HepG2 (cell line): ENCODE data around the gene TP53TG5. TPM values are rescaled to one million over a fixed set of nuclear protein-coding genes. Genes with fewer than 3 reads are reported as not detected.

Source experiments
- CEBPB ChIP-seq: IDR thresholded peaks from 2 replicates; pipeline ENCODE4 v1.6.1; 2011; ENCODE audit warnings: low read depth, low read length, improper control_type of control experiment, borderline replicate concordance
- DNMT3B ChIP-seq: conservative IDR thresholded peaks from 2 replicates; pipeline ENCODE4 v1.6.1; 2016; ENCODE audit warnings: missing biosample characterization, control low read depth
- DPF2 ChIP-seq: sonication (generic); formaldehyde crosslinking; IDR thresholded peaks from 2 replicates; pipeline ENCODE4 v1.4.0; 2020; ENCODE audit warnings: mild to moderate bottlenecking, low read depth, missing genetic modification reagents, borderline replicate concordance
- ESRRA ChIP-seq: sonication (generic); formaldehyde crosslinking; IDR thresholded peaks from 2 replicates; pipeline ENCODE4 v1.5.1; 2020; ENCODE audit warnings: mild to moderate bottlenecking, low read depth, missing genetic modification reagents
- HOXA3 ChIP-seq: sonication (generic); formaldehyde crosslinking; IDR thresholded peaks from 2 replicates; pipeline ENCODE4 v1.5.0; 2020; ENCODE audit warnings: missing genetic modification reagents
- HOXD1 ChIP-seq: sonication (generic); formaldehyde crosslinking; IDR thresholded peaks from 2 replicates; pipeline ENCODE4 v1.5.0; 2020; ENCODE audit warnings: missing genetic modification reagents
- JUNB ChIP-seq: sonication (generic); formaldehyde crosslinking; IDR thresholded peaks from 2 replicates; pipeline ENCODE4 v1.8.0; 2022; ENCODE audit warnings: missing genetic modification reagents, mild to moderate bottlenecking, borderline replicate concordance
- NFE2L1 ChIP-seq: sonication (generic); formaldehyde crosslinking; IDR thresholded peaks from 2 replicates; pipeline ENCODE4 v1.4.0; 2020; ENCODE audit warnings: missing genetic modification reagents, mild to moderate bottlenecking, borderline replicate concordance
- NFYC ChIP-seq: IDR thresholded peaks from 2 replicates; pipeline ENCODE4 v1.6.1; 2016; ENCODE audit warnings: missing genetic modification reagents, missing compliant biosample characterization
- PITX1 ChIP-seq: sonication (generic); formaldehyde crosslinking; IDR thresholded peaks from 2 replicates; pipeline ENCODE4 v1.5.1; 2020; ENCODE audit warnings: mild to moderate bottlenecking, missing genetic modification reagents
- TBL1XR1 ChIP-seq: fragments of 150-350 bp; IDR thresholded peaks from 2 replicates; pipeline ENCODE4 v1.6.1; 2014; ENCODE audit warnings: borderline replicate concordance, low read length; ENCODE audit not compliant: partially characterized antibody
- TP53 ChIP-seq: sonication (generic); formaldehyde crosslinking; conservative IDR thresholded peaks from 2 replicates; pipeline ENCODE4 v1.4.0; 2020; ENCODE audit warnings: missing genetic modification reagents
- ZBTB7A ChIP-seq: sonication (generic); formaldehyde crosslinking; IDR thresholded peaks from 2 replicates; pipeline ENCODE4 v1.8.0; 2022; ENCODE audit warnings: mild to moderate bottlenecking, missing genetic modification reagents
- ZBTB7B ChIP-seq: sonication (generic); formaldehyde crosslinking; IDR thresholded peaks from 2 replicates; pipeline ENCODE4 v1.4.0; 2020; ENCODE audit warnings: missing genetic modification reagents
- ZNF646 ChIP-seq: sonication (generic); formaldehyde crosslinking; IDR thresholded peaks from 2 replicates; pipeline ENCODE4 v1.9.0; 2021; ENCODE audit warnings: mild to moderate bottlenecking, missing genetic modification reagents
- ZNF703 ChIP-seq: sonication (generic); formaldehyde crosslinking; IDR thresholded peaks from 2 replicates; pipeline ENCODE4 v1.5.1; 2020; ENCODE audit warnings: missing genetic modification reagents, mild to moderate bottlenecking, moderate library complexity, borderline replicate concordance
- ZNF713 ChIP-seq: sonication (generic); formaldehyde crosslinking; IDR thresholded peaks from 2 replicates; pipeline ENCODE4 v1.4.0; 2020; ENCODE audit warnings: mild to moderate bottlenecking, missing genetic modification reagents
- ZNF878 ChIP-seq: sonication (generic); formaldehyde crosslinking; IDR thresholded peaks from 2 replicates; pipeline ENCODE4 v1.8.1; 2023; ENCODE audit warnings: mild to moderate bottlenecking, missing genetic modification reagents, moderate library complexity
- ZNF879 ChIP-seq: sonication (generic); formaldehyde crosslinking; IDR thresholded peaks from 2 replicates; pipeline ENCODE4 v1.8.1; 2023; ENCODE audit warnings: missing genetic modification reagents
- polyA plus RNA-seq, 8 experiments: library from polyadenylated mRNA; depleted of rRNA in 3 of 8; stranded (reverse) in 7 of 8; unstranded in 1 of 8; fragments of >200 nt; fragmentation: Illumina TruSeq in 4 of 8; extraction: Trizol in 4 of 8; gene quantifications; 2 replicates each; pipeline versions ENCODE4 v1.2.1 to v1.2.3, GENCODE V29; 2011 to 2016; ENCODE audit warnings: low read depth in 4 of 8, missing spikeins in 1 of 8, mixed read lengths in 1 of 8; ENCODE audit not compliant: insufficient read depth in 1 of 8
- total RNA-seq, 5 experiments: library from RNA; depleted of rRNA; stranded (reverse); fragments of >200 nt; fragmentation: Illumina TruSeq; extraction: Trizol; gene quantifications; 2 replicates each; pipeline ENCODE4 v1.2.3, GENCODE V29; 2016; ENCODE audit warnings: low read depth in 1 of 5
- TF ChIP-seq, protein P1 (sequence below): sonication (generic); formaldehyde crosslinking; IDR thresholded peaks from 2 replicates; pipeline ENCODE4 v1.4.0; 2020; ENCODE audit warnings: mild to moderate bottlenecking, low read depth, missing genetic modification reagents
- TF ChIP-seq, protein P2 (sequence below): sonication (generic); formaldehyde crosslinking; IDR thresholded peaks from 2 replicates; pipeline ENCODE4 v1.4.0; 2020; ENCODE audit warnings: missing genetic modification reagents
- TF ChIP-seq, protein P3 (sequence below): sonication (generic); formaldehyde crosslinking; IDR thresholded peaks from 2 replicates; pipeline ENCODE4 v1.4.0; 2020; ENCODE audit warnings: missing genetic modification reagents

The TP53TG5 gene
- total and polyA plus RNA-seq, 2 of the 13 experiments (the other 11 are each of a cell fraction or from before 2014, with no cell fraction given): 0.11 TPM; not detected in 1

- TF ChIP-seq ZNF646 (CRISPR knock-in tag) (peak; percentile 24; the same call in 1 of the 2 replicates), ZNF878 (peak; percentile 35; the same call in 1 of the 2 replicates), TBL1XR1 (peak; percentile 12), CEBPB (peak; percentile 45; the same call in 1 of the 2 replicates), NFE2L1 (CRISPR knock-in tag) (no peak), DPF2 (CRISPR knock-in tag) (no peak), NFYC (no peak), JUNB (CRISPR knock-in tag) (no peak), ZBTB7A (CRISPR knock-in tag) (peak; percentile 16; the same call in 1 of the 2 replicates), ZBTB7B (0 out of 2 replicates have a peak, but pooled peaks have one; percentile 7), ESRRA (CRISPR knock-in tag) (peak; percentile 78), PITX1 (CRISPR knock-in tag) (no peak), ZNF703 (CRISPR knock-in tag) (no peak), ZNF879 (CRISPR knock-in tag) (peak; percentile 25; the same call in 1 of the 2 replicates), HOXA3 (peak; percentile 9; the same call in 1 of the 2 replicates), ZNF713 (no peak), HOXD1 (0 out of 2 replicates have a peak, but pooled peaks have one; percentile 19), DNMT3B (CRISPR knock-in tag) (peak; percentile 7; the same call in 1 of the 2 replicates), TP53 (CRISPR knock-in tag) (0 out of 2 replicates have a peak, but pooled peaks have one; percentile 30)
- TF ChIP-seq, protein P1, sequence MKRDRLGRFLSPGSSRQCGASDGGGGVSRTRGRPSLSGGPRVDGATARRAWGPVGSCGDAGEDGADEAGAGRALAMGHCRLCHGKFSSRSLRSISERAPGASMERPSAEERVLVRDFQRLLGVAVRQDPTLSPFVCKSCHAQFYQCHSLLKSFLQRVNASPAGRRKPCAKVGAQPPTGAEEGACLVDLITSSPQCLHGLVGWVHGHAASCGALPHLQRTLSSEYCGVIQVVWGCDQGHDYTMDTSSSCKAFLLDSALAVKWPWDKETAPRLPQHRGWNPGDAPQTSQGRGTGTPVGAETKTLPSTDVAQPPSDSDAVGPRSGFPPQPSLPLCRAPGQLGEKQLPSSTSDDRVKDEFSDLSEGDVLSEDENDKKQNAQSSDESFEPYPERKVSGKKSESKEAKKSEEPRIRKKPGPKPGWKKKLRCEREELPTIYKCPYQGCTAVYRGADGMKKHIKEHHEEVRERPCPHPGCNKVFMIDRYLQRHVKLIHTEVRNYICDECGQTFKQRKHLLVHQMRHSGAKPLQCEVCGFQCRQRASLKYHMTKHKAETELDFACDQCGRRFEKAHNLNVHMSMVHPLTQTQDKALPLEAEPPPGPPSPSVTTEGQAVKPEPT (CRISPR knock-in tag): 0 out of 2 replicates have a peak, but pooled peaks have one; percentile 16
- TF ChIP-seq, protein P2, sequence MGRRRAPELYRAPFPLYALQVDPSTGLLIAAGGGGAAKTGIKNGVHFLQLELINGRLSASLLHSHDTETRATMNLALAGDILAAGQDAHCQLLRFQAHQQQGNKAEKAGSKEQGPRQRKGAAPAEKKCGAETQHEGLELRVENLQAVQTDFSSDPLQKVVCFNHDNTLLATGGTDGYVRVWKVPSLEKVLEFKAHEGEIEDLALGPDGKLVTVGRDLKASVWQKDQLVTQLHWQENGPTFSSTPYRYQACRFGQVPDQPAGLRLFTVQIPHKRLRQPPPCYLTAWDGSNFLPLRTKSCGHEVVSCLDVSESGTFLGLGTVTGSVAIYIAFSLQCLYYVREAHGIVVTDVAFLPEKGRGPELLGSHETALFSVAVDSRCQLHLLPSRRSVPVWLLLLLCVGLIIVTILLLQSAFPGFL: 0 out of 2 replicates have a peak, but pooled peaks have one; percentile 29
- TF ChIP-seq, protein P3, sequence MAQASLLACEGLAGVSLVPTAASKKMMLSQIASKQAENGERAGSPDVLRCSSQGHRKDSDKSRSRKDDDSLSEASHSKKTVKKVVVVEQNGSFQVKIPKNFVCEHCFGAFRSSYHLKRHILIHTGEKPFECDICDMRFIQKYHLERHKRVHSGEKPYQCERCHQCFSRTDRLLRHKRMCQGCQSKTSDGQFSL (CRISPR knock-in tag): no peak
These were observed 19.1 kb downstream of the TP53TG5 start (continued) for GRCh38 chr20:45359069-45359405.
